Anterior cingulate cortex (tissue), 58 donors: Measurements from ENCODE around the gene GGCX.
"Not testable (repeated sequence)": the region's sequence is repeated elsewhere in the genome, so short reads cannot be mapped to it uniquely, and the experiment has no call there.

Experiments used
- DNase-seq, 58 donors: peaks; one replicate each; lab custom pipeline; 2025; lab: John Stamatoyannopoulos, UW

Gene GGCX

GRCh38 chr2:85561280-85562212, at the start of gene GGCX:
TSS of gene GGCX (minus strand) at chr2:85561493. CDS start at chr2:85561428, 65 bp downstream.
- peak; percentile 39 to 96 (median 90) for DNase-seq

- DNase-seq = no peak
Measured at GRCh38 chr2:85607268-85608215, 46.2 kb upstream of the GGCX start.

GRCh38 chr2:85606116-85606455, 44.8 kb upstream of the GGCX start:
- DNase-seq = no peak

GRCh38 chr2:85605406-85606115, 44.3 kb upstream of the GGCX start:
- peak in 3 of 58 donors; percentile 11 to 30 (median 13) for DNase-seq

DNA sequence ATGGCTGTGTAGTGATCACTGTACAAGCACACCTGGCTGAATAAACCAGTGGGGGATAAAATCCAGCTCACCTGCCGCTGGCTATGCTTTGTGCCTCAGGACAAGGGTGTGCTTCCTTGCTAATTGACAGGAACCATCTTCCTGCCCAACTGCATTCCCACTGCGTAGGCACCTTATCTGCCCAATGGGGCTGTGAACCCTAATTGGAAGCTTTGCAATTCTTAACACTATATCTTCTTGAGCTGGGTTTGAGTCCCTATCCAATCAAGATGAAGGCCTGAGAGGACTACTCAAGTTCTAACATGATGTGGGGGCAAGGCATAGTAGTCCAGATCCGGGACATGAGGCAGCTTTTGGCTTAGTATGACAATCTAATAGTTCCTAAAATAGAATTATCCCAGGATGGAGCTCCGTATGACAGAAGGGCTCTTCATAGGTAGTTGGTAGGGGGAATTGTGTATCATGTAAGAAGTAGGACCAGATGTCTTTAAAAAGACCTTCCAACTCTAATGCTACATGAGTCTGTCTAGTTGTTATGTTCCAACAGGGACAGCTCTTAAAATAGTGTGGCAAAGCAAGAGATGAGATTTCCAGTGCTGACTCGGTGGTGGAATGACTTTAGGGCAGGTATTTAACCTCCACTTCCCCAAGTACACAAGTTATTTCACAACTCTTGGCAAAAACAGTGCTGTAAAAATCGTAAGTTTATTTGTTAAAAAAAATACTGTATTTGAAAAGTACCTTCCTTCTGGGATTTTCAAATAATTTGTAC, 43.5 kb upstream of the GGCX start:
- DNase-seq = no peak

- DNase-seq = not testable (repeated sequence)
Measured at GRCh38 chr2:85604133-85604444, 42.8 kb upstream of the GGCX start.

DNA sequence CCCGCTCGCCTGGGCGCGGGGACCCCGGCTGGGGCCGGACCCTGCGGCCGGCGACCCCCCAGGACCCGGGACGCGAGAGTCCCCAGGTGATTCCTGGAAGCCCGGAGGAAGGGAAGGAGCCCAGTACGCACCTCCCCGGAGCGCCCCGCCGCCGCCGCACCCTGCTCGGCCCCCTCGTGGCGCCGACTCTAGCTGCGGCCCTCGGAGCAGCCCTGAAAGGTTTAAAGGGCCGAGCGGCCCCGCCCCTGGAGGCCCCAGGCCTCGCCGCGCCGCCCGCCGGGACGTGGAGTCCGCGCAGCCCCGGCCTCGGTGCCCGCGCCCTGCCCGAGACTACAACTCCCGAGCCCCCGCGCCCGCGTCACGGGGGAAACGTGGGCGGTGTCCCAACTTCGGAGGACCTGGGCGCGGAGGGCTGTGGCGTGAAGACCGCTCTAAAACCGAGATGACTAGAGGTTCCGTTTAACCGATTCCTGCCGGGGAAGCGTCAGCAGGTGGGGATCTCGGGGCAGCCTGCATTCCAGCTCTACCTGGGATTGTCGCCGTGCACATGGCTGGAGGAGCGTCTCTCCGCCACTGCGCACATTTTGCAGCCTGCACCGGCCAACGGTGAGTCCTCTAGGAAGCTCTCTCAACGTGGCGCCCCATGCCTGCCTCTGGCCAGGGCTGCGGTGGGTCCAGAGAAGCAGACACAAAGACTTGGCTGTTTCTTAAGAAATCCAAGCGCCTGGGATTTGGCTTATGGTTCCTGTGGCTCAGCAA, 41.4 kb upstream of the GGCX start, which contains the start of gene TMEM150A:
TSS of gene TMEM150A (minus strand) at position 223 of the 759 bp plus-strand sequence. CDS start 750 bp downstream, outside the sequence.
- DNase-seq = peak; percentile 57 to 96 (median 90)

GRCh38 chr2:85601771-85602475, 40.6 kb upstream of the GGCX start:
- DNase-seq = peak in 45 of 58 donors; percentile 45 to 86 (median 76)

DNA sequence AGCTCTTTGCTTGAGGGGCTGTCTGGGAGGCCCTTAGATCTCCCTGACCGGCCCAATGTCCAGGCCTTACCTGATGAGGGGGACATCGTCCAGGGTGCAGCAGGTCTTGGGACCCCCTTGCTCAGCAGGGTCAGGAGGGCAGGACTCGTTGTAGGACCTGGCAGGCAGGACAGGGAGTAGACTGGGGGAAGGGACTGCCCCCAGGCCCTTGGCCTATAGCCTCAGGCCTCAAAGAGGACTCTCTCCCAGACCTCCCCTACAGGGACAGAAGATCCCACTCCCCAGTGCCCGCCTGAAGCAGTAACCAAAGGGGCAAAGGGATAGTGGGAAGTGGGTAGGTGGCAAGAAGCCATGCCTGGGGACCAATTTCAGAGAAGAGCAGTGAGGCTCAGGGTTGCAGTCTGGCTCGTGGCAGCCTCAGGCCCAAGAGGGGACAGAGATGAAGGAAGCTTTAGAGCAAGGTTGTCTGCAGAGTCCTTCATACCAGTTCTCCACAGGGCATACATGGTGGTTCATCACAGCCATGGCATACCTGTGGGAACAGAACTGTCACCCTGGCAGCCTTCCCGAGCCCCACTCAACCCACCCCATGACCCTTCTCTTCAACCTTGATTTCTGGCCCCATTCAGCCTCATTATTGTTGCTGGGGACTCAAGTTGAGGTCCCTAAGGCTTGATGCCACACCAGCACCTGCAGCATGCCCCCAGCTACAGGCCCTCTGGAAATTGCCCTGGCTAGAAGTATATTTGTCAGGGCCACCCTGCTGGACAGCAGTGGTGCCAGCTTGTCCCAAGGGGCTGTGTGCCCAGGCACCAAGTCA, 39.9 kb upstream of the GGCX start:
- no peak for DNase-seq

DNA sequence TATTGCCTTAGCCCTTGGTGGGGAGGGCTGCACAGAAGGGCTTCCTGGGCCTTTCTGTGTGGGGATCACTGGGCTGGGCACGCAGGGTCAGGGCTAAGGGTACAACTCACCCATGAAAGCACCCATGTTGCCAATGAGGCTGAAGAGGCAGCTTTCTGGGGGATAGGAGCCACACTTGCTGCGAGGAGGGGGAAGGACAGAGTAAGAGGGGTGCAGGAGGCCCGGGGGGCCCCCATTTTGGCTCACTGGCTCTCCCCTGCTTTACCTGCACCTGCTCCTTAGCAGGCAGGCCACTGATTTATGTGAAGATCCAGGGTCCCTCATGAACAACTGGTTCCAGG, 38.9 kb upstream of the GGCX start:
- DNase-seq = no peak

DNA sequence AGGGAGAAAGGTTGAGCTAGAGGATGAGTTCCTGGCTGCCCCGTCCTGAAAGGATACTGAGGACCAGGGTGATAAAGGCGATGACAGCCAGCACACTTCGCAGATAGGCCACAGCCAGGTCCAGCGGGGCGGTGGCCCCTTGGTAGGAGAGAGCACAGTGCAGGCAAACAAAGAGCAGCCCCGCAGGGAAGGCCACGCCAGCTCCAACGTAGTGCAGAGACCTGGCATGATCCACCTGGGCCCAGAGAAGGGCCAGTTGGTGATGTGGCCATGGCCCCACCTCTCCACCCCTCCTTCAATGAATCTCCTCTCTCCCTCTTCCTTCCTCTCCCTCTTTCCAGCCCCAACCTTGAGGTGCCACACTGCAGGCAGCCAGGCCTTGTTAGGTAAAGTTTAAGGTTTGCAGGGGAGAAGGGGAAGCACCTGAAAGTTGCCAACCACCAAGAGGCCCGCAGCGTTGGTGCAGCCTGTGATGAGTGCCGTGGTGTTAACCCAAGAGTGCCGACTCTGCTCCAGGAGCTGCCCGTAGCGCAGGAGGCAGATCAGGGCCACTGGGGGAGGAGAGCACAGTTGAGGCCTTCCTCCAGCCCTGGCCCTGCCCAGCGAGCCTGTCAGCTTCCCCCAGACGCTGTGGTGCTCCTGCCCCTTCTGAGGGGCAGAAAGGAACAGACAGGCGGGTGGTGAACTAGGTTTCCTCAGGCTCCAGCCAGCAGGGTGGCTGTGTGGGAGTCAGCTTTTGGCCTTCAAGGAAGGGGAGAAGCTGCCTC, 38.4 kb upstream of the GGCX start:
- DNase-seq = no peak

DNA sequence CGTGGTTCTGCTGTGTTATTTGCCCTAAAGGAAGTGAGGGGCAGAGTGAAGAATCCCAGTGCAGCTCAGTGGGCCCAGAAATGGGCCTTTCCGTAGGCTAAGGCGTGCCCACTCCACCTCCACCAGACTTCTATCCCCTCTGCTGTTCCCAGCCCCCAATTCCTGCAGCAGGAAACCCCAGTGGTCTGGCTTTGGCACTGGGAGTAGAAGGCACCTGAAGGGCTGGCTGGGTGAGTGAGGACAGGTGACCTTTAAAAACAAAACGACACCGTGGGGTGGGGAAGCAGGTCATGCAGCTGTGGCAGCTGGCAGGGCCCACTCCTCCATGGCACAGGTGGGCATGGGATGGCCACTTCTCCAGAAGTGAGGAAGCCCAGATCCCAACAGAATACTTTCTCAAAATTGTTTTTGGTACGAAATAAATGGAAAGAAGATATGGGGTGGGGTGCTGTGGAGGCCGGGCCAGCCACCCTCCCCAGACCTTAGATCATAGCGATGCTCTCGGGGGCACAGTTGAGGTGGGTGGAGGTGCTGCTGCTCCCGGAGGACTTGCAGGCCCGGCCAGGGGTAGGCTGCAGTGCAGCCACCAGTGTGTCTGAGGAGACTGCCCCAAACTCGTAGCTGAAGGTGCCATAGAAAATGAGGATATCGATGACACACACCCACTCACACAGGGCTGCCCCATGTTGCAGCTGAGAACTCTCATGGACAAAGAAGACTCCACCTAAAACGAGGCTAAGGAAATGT, 37.5 kb upstream of the GGCX start:
- DNase-seq = no peak

DNA sequence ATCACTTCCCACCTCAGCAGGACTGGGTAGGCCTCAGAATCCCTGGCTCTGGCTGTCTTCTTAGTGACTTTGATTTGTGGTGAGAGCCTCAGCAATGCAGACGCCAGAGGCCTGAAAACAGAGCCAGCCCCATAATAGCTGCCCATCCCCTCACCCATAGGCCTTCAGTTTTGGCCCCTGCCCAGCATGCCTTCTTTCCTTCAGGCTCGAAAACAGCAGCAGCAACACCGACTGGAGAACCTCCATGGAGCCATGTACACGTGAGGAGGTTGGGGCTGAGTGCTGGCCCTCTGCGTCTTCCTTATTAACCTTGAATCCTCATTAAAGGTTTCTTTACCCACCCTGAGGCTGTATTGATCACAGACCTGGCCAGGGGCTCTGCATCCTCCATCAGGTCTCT, 35.9 kb upstream of the GGCX start:
- no peak for DNase-seq

- no peak for DNase-seq
Measured at GRCh38 chr2:85596486-85597143, 35.3 kb upstream of the GGCX start.

GRCh38 chr2:85596026-85596333, 34.7 kb upstream of the GGCX start:
- DNase-seq = peak in 1 of 58 donors; percentile 44
